ENCODE measurements around the gene TMED10. TPM values are rescaled to one million over a fixed set of nuclear protein-coding genes. Genes with fewer than 3 reads are reported as not detected.

Gene TMED10
- total RNA-seq, 1 experiment from 2014 or later = 253 TPM

GRCh38 chr14:75140620-75141019, 35.8 kb downstream of the TMED10 start:
- H3K9me2 ChIP-seq (replicated peaks; ENCODE audit: low read length) = no peaks in the 10 kb centered on the region
- ATAC-seq (no peak), DNase-seq (no peak)
- intact Hi-C loops (cut with micrococcal nuclease) = no loop called here
- H3F3A ChIP-seq (ENCODE audit: low read length, unreplicated experiment) = no peaks in the 10 kb centered on the region
- H3K36me3 ChIP-seq (ENCODE audit: low read depth, low read length) = peaks cover 8% of the 10 kb centered on the region; the same call in 1 of the 2 replicates
- H3K4me1 ChIP-seq (ENCODE audit: insufficient read depth, low read length) = no peaks in the 10 kb centered on the region
- H4K20me1 ChIP-seq (ENCODE audit: low read length) = no peaks in the 10 kb centered on the region
- H3K9ac ChIP-seq (ENCODE audit: low read length) = no peak overlapping the region
- no TSS peak for BruUV-seq (replicated peaks)
- H3K27me3 ChIP-seq (ENCODE audit: low read length) = no peaks in the 10 kb centered on the region
- no peak overlapping the region for H3K27ac ChIP-seq (ENCODE audit: low read length)
- H3K4me3 ChIP-seq (ENCODE audit: low read length) = no peak overlapping the region
- no peak for TF ChIP-seq EZH2phosphoT487 (IDR thresholded peaks at IDR 0.05; ENCODE audit: borderline replicate concordance, low read length)
- no peak for TF ChIP-seq CTCF (conservative IDR thresholded peaks at IDR 0.05; ENCODE audit: low read depth, low read length)
- no peak for TF ChIP-seq EZH2 (IDR thresholded peaks at IDR 0.05; ENCODE audit: low read length, unreplicated experiment)
- H3K79me2 ChIP-seq (ENCODE audit: low read length) = peaks cover 30% of the 10 kb centered on the region
- H2AFZ ChIP-seq (ENCODE audit: low read length) = no peak overlapping the region
- ChIA-PET POLR2A (ENCODE audit: unreplicated experiment) (no interaction called here), CTCF (interaction anchor here (0.7 kb wide), 1 partner anchor 154 kb away, joined by 4 read pairs; no protein-coding TSS in a partner anchor)
- H3K9me3 ChIP-seq (ENCODE audit: low read length) = no peaks in the 10 kb centered on the region
- H3K4me2 ChIP-seq (ENCODE audit: low read length) = no peak overlapping the region

DNA sequence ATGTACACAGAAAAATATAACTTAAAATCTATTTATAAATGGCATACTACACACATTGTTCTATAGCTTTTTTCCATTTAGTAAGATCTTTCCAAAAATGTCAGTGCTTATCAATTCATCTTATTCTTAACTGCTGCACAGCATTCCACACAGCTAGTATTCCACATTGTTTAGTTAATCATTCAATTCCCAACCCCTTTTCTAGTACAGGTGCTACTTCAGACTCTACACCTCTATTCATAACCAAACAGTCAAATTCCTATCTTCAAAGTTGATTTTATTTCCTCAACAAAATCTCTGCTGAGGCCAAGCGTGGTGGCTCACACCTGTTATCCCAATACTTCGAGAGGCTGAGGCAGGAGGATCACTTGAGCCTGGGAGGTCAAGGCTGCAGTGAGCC, 37.2 kb downstream of the TMED10 start:
- ChIA-PET CTCF (no interaction called here), POLR2A (ENCODE audit: unreplicated experiment) (no interaction called here)
- Histone ChIP-seq H2AFZ (ENCODE audit: low read length) (no peak overlapping the region), H4K20me1 (ENCODE audit: low read length) (no peaks in the 10 kb centered on the region), H3K79me2 (ENCODE audit: low read length) (peaks cover 28% of the 10 kb centered on the region), H3K9ac (ENCODE audit: low read length) (no peak overlapping the region), H3K36me3 (ENCODE audit: low read depth, low read length) (peaks cover 13% of the 10 kb centered on the region), H3K4me1 (ENCODE audit: insufficient read depth, low read length) (no peaks in the 10 kb centered on the region), H3K4me2 (ENCODE audit: low read length) (no peak overlapping the region), H3K27me3 (ENCODE audit: low read length) (no peaks in the 10 kb centered on the region), H3F3A (ENCODE audit: low read length, unreplicated experiment) (no peaks in the 10 kb centered on the region), H3K27ac (ENCODE audit: low read length) (no peak overlapping the region), H3K9me2 (replicated peaks; ENCODE audit: low read length) (no peaks in the 10 kb centered on the region), H3K4me3 (ENCODE audit: low read length) (no peak overlapping the region), H3K9me3 (ENCODE audit: low read length) (no peaks in the 10 kb centered on the region)
- no peak for ATAC-seq
- TF ChIP-seq EZH2 (IDR thresholded peaks at IDR 0.05; ENCODE audit: low read length, unreplicated experiment) (no peak), CTCF (conservative IDR thresholded peaks at IDR 0.05; ENCODE audit: low read depth, low read length) (no peak), EZH2phosphoT487 (IDR thresholded peaks at IDR 0.05; ENCODE audit: borderline replicate concordance, low read length) (no peak)
- intact Hi-C loops (cut with micrococcal nuclease) = no loop called here
- no peak for DNase-seq
- no TSS peak for BruUV-seq (replicated peaks)

DNA sequence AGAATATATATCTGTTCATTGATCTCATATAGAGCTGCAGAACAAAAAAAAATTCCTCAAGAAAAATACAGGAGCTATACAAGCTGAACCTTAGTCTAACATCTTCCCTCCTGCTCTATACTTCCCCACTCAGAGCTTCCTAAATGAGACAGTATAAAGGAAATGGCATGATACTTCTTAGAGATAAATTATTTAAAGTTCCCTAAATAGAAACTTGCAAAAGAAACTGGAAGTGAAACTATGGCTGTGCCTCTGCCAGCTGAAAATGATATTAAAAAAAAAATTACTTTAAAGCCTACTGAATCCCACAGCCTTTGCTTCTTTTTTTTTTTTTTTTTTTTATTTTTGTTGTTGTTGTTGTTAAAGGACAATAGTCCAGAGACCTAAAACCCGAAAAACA, 37.9 kb downstream of the TMED10 start:
- POLR2A ChIA-PET (ENCODE audit: unreplicated experiment) = no interaction called here
- no peak overlapping the region for H2AFZ ChIP-seq (ENCODE audit: low read length)
- no peak for ATAC-seq
- BruUV-seq (replicated peaks) = no TSS peak
- no peak overlapping the region for H3K4me3 ChIP-seq (ENCODE audit: low read length)
- no peaks in the 10 kb centered on the region for H3K4me1 ChIP-seq (ENCODE audit: insufficient read depth, low read length)
- no peaks in the 10 kb centered on the region for H3F3A ChIP-seq (ENCODE audit: low read length, unreplicated experiment)
- intact Hi-C loops (cut with micrococcal nuclease) = no loop called here
- no peaks in the 10 kb centered on the region for H3K9me3 ChIP-seq (ENCODE audit: low read length)
- DNase-seq = no peak
- CTCF ChIA-PET = no interaction called here
- TF ChIP-seq EZH2phosphoT487 (IDR thresholded peaks at IDR 0.05; ENCODE audit: borderline replicate concordance, low read length) (no peak), EZH2 (IDR thresholded peaks at IDR 0.05; ENCODE audit: low read length, unreplicated experiment) (no peak), CTCF (conservative IDR thresholded peaks at IDR 0.05; ENCODE audit: low read depth, low read length) (no peak)
- H3K79me2 ChIP-seq (ENCODE audit: low read length) = peaks cover 25% of the 10 kb centered on the region
- H4K20me1 ChIP-seq (ENCODE audit: low read length) = no peaks in the 10 kb centered on the region
- H3K36me3 ChIP-seq (ENCODE audit: low read depth, low read length) = peaks cover 12% of the 10 kb centered on the region
- H3K9me2 ChIP-seq (replicated peaks; ENCODE audit: low read length) = no peaks in the 10 kb centered on the region
- H3K27me3 ChIP-seq (ENCODE audit: low read length) = no peaks in the 10 kb centered on the region
- H3K9ac ChIP-seq (ENCODE audit: low read length) = no peak overlapping the region
- no peak overlapping the region for H3K4me2 ChIP-seq (ENCODE audit: low read length)
- H3K27ac ChIP-seq (ENCODE audit: low read length) = no peak overlapping the region
